GM18868 (cell line): ENCODE data around the gene PARVG.

Source experiments
- ATAC-seq: cut with Tn5 transposase; IDR thresholded peaks from one replicate; pipeline ENCODE4 v1.9.1; 2021; ENCODE audit warnings: mild to moderate bottlenecking, moderate library complexity; ENCODE audit not compliant: unreplicated experiment

The PARVG gene

GRCh38 chr22:44154436-44154942, 26.2 kb upstream of the PARVG start:
- ATAC-seq: no peak

DNA sequence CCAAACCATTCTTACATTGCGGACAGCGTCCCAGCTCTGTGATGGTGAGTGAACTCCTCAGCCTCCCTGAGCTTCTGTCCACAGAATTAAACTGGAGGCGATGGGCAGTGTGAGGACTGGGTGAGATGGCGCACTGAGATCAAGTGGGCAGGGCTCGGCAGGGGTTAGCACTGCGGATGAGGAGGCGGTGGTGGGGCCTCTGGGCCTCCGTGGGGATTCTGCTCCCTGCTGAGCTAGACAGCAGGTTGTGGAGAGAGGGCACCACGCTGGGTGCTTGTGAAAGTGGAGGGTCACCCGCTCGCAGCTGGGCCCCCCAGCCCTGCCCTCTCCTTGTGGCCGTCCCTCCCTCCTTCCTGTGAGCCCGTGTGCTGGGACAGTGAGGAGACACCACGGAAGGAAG, 25.6 kb upstream of the PARVG start:
- ATAC-seq: no peak

GRCh38 chr22:44157916-44158618, 22.7 kb upstream of the PARVG start:
- ATAC-seq: no peak

DNA sequence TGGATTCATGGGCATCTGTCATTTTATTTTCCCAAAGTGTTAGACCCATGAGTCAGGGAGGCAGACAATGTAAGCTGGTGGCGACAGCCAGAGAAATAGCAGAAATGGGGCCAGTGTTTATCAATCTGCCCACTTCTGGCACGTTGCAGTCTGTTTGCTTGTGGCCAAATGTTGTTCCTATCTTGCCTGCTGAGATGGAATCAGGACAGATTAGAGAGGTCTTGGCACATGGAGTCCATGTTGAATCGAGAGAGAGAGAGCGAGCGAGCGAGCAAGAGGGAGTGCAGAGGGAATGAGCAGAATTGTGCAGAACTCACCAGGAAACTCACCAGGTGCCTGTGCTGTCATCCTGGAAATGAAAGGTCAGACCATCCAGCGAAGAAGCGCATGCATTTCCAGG, 21.9 kb upstream of the PARVG start:
- ATAC-seq: no peak

- no peak for ATAC-seq
These were observed 21.5 kb upstream of the PARVG start for GRCh38 chr22:44159221-44159620.

GRCh38 chr22:44159811-44160210, 20.9 kb upstream of the PARVG start:
- no peak for ATAC-seq

DNA sequence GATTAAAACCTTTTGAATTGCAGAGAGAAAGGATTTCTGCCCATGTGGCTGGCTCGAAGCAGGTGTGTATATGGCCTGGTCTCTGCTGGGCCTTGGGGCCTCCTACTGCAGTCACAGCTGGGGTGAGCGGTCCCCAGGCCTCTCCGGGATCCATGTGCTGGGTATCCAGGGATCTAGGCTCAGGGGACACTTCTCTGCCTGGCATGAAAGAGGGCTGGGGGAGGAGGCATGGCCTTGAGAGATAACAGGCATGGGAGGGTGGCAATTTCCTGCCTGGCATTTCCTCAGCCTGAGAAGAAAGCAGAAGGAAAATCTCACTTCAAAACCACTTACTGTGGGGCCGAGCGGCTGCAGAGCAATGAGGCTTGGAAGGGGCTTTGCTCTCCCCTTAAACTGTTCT, 20.3 kb upstream of the PARVG start:
- no peak for ATAC-seq

DNA sequence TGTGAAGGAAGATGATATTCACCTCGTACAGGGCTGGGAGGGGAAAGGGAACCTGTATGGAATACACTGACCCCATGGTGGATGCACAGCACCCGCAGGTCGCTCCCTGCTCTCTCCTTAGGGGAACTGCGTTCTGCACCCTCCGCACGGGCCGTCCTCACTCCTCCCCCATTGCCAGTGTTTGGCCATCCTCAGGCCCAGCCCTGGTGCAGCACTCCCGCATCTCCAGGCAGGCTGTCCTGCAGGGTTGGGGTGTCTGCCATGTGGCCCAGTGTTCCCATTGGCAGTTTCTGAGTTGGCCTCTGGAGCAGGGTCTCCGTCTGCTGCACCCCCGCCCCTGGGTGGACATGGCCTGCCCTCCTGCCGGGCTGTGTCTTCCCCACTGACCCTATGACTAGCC, 19.1 kb upstream of the PARVG start:
- no peak for ATAC-seq

GRCh38 chr22:44162960-44163359, 17.8 kb upstream of the PARVG start:
- no peak for ATAC-seq

GRCh38 chr22:44163536-44163935, 17.2 kb upstream of the PARVG start:
- no peak for ATAC-seq

DNA sequence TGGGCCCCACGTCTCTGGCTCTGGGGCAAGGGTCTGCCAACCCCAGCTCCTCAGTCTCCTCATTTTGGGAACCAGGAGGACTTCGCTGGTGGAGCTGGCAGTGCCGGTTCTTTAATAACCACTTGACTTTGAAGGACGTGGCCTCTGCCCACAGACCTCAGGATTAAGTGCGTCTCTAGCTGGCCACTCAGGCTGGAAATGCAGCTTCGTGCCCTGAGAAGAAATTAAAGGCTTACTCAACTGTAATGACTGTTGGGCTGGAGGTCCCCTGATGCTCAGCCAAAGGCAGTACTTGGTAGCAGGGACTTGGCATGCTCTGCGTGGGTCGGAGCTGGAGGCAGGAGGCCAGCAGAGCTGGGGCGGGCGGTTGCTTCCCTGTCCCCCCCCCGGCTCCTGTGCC, 16.7 kb upstream of the PARVG start:
- no peak for ATAC-seq

- ATAC-seq: no peak
These were observed 15.3 kb upstream of the PARVG start for GRCh38 chr22:44165286-44165874.

GRCh38 chr22:44166498-44167276, 14.0 kb upstream of the PARVG start:
- ATAC-seq: no peak

DNA sequence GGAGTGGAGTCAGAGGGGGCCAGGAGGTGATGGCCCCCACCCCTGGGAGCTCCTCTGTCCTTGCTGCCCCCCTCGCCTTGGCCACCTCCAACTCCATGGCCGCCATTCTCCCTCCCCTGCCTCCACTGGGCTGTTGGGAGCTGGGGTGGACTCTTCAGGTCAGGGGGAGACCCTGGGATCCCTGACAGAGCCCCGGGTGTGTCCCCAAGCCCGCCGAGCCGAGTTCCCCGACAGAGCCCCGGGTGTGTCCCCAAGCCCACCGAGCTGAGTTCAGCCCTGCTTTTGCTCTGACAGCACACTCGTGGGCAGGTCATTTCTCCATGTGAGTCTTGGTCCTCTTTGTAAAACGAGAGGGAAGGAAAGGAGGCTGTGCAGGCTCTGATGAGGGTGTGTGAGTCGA, 13.2 kb upstream of the PARVG start:
- ATAC-seq: no peak

DNA sequence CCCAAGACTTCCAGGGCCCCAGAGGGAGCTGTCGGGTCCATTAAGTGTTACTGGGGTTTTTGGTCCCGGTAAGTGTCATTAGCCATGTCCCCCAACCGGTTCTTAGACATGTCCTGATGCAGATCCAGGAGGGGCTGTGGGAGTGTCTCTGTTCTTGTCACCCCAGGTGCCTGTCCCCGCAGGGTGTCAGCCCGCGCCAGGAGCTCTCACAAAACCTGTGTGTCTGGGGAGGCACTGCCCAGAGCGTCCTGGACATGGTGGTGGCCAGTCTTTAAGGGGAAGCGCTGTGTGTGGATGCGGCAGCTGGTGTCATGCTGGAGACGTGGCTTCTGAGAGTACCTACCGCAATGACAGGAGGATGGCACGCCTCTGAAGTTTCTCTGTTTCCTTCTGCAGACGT, 12.5 kb upstream of the PARVG start:
- ATAC-seq: no peak

- ATAC-seq: no peak
These were observed 10.3 kb upstream of the PARVG start for GRCh38 chr22:44170470-44170869.

DNA sequence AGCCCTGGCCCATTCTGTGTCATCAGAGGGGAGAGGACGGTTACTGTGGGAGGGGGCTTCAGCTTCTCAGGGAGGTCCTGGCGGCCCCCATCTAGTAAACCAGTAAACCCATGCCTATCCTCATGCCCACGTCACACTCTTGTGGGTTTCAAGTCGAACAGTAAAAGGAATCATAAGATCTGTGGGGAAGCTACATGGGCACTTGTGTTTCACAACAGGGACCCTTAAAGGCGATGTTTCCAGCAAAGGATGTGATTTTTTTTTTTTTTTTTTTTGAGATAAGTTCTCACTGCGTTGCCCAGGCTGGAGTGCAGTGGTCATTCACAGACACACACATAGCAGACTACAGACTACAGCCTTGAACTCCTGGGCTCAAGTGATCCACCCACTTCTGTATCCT, 9.2 kb upstream of the PARVG start:
- ATAC-seq: no peak

- peak; percentile 84 for ATAC-seq
These were observed 8.2 kb upstream of the PARVG start for GRCh38 chr22:44172370-44173108.

GRCh38 chr22:44173154-44173553, 7.6 kb upstream of the PARVG start:
- no peak for ATAC-seq

GRCh38 chr22:44175676-44176075, 5.0 kb upstream of the PARVG start:
- ATAC-seq: no peak
